ENCODE results near the gene CAPN15. TPM values are rescaled to one million over a fixed set of nuclear protein-coding genes. Genes with fewer than 3 reads are reported as not detected.

CAPN15 gene
- total and polyA plus RNA-seq, 11 donors, result 12.0 to 35.5 (median 20.3) TPM

DNA sequence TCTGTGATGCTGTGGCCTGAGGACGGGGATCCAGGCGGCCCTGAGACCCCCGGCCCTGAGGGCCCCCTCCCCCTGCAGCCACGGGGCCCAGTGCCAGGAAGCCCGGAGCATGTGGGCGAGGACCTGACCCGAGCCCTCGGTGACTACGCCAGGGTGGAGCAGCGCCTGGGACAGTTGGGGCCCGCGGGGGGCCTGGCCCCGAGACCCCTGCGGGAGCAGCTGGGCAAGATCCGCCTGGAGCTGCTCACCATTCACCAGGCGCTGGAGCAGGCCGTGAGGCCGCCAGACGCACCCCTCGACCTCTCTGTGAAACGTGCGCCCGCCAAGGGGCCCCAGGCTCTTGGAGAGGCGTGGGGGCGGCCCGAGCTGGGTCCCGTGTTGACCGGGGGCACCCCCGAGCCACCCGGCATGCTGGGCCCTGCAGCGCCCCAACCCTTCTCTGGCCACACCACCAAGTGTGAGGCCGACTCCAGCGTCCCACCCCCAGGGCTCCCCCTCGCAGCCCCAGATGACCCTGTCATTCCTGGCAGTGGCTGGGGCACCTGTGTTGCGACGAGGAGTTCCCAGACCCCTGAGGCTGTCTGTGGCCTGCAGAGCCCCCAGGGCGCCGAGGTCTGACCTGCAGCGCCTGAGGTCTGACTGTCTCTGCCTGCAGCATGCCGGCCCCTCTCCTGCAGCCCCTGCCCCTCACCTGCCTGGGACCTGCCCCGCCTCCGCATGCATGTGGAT is 37.3 kb downstream of the CAPN15 start:
- Histone ChIP-seq H3K36me3 (no peaks in the 10 kb centered on the region), H3K4me3 (no peak overlapping the region), H3K9me3 (no peaks in the 10 kb centered on the region), H3K27me3 (peaks cover 15 to 44% (median 18%) of the 10 kb centered on the region in 9 donors), H3K4me1 (peaks cover 0 to 50% (median 34%) of the 10 kb centered on the region in 12 donors), H3K27ac (no peak overlapping the region)
- ATAC-seq (no peak), DNase-seq (no peak)
- WGBS, 4 donors, result 84 to 91% (median 88%) methylated on average over 14 to 42 of the region's 42 CpGs
- TF ChIP-seq CTCF (IDR thresholded peaks at IDR 0.05) (no peak), POLR2A (IDR thresholded peaks at IDR 0.05) (no peak)
- intact Hi-C loops (cut with DNase I), result no loop called here

DNA sequence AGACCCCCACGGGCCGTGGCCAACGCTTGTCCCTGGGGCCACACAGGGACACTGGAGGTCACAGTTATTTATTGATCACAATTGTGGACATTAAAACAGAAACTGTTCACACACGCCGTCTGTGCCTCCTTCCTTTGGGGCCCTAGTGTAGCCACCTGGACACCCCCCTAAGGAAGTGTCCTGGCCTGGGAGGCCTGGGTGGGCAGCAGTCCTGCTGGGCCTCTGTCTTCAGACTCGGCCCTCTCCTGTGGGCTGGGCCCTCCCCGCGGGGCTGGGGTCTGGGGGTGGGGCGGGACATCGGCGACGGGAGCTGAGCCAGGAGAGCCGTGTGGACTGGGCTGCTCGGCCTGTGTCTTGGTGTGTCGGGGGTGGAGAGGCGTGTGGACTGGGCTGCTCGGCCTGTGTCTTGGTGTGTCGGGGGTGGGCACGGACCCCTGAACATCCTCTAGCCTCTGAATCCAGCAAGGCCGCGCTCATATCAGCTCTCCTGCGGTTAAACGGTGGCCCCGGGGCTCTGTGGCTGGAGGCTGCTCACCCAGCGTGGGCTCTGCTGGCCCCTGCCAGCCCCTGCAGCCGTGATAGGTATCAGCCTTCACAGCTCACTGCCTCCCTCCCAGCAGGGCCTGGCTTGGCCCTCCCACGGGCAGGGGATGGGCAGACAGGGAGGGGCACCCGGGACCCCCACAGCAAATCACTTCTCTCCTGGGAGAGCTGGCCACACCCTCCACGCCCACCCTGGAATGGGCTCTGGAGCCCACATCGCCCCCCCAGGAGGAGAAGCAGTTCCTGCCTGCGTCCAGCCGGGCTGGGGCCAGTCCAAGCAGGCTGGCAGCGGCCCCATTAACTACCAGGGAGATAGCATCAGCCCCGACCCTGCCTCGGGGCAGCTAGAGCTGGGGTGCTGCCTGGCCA is 38.2 kb downstream of the CAPN15 start:
- Histone ChIP-seq H3K4me1 (peaks cover 0 to 46% (median 37%) of the 10 kb centered on the region in 12 donors), H3K9me3 (no peaks in the 10 kb centered on the region), H3K36me3 (no peaks in the 10 kb centered on the region), H3K27me3 (peaks cover 12 to 37% (median 14%) of the 10 kb centered on the region in 9 donors), H3K27ac (peak overlapping the region in 2 of 12 donors; percentile 67 to 75), H3K4me3 (peak overlapping the region in 1 of 12 donors; percentile 58)
- no peak for DNase-seq
- ATAC-seq, result no peak
- intact Hi-C loops (cut with DNase I), result no loop called here
- 55 to 58% (median 56%) methylated on average over 17 to 35 of the region's 35 CpGs for WGBS, 4 donors
- TF ChIP-seq POLR2A (IDR thresholded peaks at IDR 0.05), result no peak
- no peak for TF ChIP-seq CTCF (IDR thresholded peaks at IDR 0.05)

DNA sequence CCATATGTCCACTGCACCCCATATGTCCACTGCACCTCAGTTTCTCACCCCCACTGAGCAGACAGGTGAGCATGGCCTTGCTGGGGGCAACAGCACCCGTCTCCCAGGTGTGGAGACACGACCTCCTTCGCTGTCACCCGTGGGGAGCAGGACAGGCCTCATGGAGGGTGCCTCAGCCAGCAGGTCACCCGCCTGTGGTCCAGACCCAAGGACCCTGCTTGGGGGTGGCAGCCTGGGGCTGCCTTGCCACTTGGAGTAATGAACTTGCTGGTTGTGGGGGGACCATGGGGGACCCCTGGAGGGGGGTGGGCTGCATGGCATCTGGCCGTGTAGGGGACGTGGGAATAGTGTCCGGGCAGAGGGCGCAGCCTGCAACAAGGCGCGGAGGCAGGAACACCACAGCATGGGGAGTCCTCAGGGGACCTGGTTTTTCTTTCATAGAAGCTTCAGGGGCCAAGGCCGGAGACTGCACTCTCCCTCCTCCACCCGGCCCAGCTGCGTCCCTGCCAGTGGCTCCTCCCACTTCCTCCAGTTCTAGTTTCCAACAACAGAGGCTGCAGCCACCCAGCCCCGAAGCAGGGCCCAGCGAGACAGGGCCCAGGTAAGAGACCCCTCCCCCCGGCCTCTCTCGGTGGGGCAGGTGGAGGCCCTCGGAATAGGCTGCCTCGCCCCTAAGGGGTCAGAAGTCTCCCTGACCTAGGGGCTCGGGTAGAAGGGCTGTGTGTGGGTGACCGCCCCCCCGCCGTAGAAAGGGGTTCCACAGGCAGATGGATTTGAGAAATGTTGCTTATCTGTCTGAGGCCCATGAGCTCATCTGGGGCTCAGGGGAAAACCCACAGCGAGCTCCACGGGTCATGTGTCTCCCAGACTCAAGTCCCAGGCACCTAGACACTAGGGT is 39.2 kb downstream of the CAPN15 start, which contains the start of gene NHLRC4:
NHLRC4 (plus strand) TSS at position 531 of the 898 bp plus-strand sequence. CDS start 1,043 bp downstream, outside the sequence.
- DNase-seq (peak; percentile 81 to 87 (median 86)), ATAC-seq (peak; percentile 49 to 79 (median 52))
- intact Hi-C loops (cut with DNase I), result no loop called here
- no peaks in the 10 kb centered on the region for H3K9me3 ChIP-seq
- TF ChIP-seq CTCF (IDR thresholded peaks at IDR 0.05), result peak in 2 of 12 donors; percentile 12 to 19
- no peak for TF ChIP-seq POLR2A (IDR thresholded peaks at IDR 0.05)
- H3K27ac ChIP-seq, result peak within 1 kb of the TSS in 10 of 12 donors; percentile 5 to 75 (median 64)
- WGBS, 4 donors, result 28 to 45% (median 37%) methylated on average over 11 to 26 of the region's 26 CpGs
- H3K4me3 ChIP-seq, result peak within 1 kb of the TSS in 10 of 12 donors; percentile 39 to 58 (median 45)
- no peaks in the 10 kb centered on the region for H3K36me3 ChIP-seq
- peaks cover 1 to 27% (median 4%) of the 10 kb centered on the region in 9 donors for H3K27me3 ChIP-seq
- H3K4me1 ChIP-seq, result peaks cover 0 to 46% (median 39%) of the 10 kb centered on the region in 12 donors

All from heart left ventricle (tissue), 16 donors.